ENCODE data around the gene RAI1. TPM values are rescaled to one million over a fixed set of nuclear protein-coding genes. Genes with fewer than 3 reads are reported as not detected.

Gene RAI1
- total and polyA plus RNA-seq, 2 experiments from 2014 or later: 0.87 to 0.89 TPM

DNA sequence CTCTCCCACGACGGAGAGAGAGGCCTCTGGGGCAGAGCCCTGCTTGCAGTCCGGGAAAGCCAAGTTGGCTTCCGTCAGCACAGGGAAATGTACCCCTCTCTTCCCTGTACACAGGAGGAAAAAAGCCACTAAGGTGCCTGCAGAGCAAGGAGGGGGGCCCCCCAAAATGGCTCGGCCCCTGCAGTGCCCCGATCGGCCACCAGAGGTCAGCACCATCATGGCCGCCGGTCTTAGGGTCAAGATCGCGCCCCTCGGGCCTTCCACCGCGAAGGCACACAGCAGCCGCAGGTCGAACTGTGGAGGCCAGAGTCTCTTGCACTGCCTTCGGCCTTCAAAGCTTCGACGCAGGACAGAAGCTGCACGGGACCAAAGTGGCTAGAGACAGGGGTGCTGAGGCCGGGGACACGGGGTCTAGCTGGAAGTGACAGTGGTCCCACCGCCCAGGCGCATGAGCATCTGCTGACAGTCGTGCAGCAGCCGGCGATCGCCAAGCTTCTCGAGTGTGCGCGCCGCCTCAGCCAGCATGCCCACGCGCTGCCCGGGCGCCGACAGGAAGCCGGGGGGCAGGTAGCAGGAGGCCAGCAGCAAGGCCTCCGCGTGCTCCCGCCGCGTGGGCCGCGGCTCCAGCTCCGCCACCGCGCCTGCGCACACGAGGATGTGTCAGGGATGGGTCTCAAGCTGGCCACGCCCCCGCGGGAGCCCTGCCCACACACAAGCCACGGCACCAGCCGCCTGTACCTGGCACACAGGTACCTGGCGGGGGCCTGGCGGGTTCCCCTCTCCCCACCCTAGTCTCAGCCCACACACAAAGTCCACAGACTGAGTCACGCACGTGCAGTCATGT, 131.2 kb downstream of the RAI1 start:
- Histone ChIP-seq H3K4me1 (ENCODE audit: insufficient read depth) (peaks cover 20% of the 10 kb centered on the region), H3K27ac (ENCODE audit: low read depth) (0 out of 2 replicates have a peak overlapping the region, but pooled peaks have one; percentile 79), H3F3A (replicated peaks; ENCODE audit: low read depth) (peaks cover 19% of the 10 kb centered on the region), H3K79me2 (replicated peaks; ENCODE audit: insufficient read depth) (no peaks in the 10 kb centered on the region), H3K4me2 (peak overlapping the region; percentile 75), H3K9me2 (ENCODE audit: insufficient read depth) (no peaks in the 10 kb centered on the region), H3K36me3 (ENCODE audit: insufficient read depth) (no peaks in the 10 kb centered on the region; the same call in 1 of the 2 replicates), H3K27me3 (ENCODE audit: insufficient read depth) (peaks cover 29% of the 10 kb centered on the region), H2AFZ (no peak overlapping the region), H4K20me1 (replicated peaks; ENCODE audit: insufficient read depth) (peaks cover 16% of the 10 kb centered on the region), H3K4me3 (peak overlapping the region; percentile 36; the same call in 1 of the 2 replicates)
- TF ChIP-seq EZH2phosphoT487 (IDR thresholded peaks at IDR 0.05; ENCODE audit: unreplicated experiment) (no peak), CREB1 (CRISPR knock-in tag; IDR thresholded peaks at IDR 0.05; ENCODE audit: low read depth) (no peak; the same call in 1 of the 2 replicates), POLR2AphosphoS5 (IDR thresholded peaks at IDR 0.05; ENCODE audit: low read depth) (no peak), CTCF (conservative IDR thresholded peaks at IDR 0.05; ENCODE audit: low read depth in 2 of 2) (peak; percentile 93 to 98), ZNF114 (CRISPR knock-in tag; IDR thresholded peaks at IDR 0.05) (no peak)
- Mint-ChIP-seq H3K27ac (no peak overlapping the region), H3K27me3 (ENCODE audit: insufficient read depth, low read depth, poor library complexity) (peaks cover 30% of the 10 kb centered on the region), H3K9me3 (no peaks in the 10 kb centered on the region), H3K4me3 (peak overlapping the region; percentile 56; the same call in 1 of the 3 replicates), H3K4me1 (peaks cover 18% of the 10 kb centered on the region), H3K36me3 (ENCODE audit: low read depth) (peaks cover 35% of the 10 kb centered on the region)
- peak; percentile 88 for DNase-seq (ENCODE audit: low spot score)
- peak; percentile 37 for ATAC-seq

GRCh38 chr17:17813055-17813724, 131.9 kb downstream of the RAI1 start:
- TF ChIP-seq CTCF (conservative IDR thresholded peaks at IDR 0.05; ENCODE audit: low read depth in 2 of 2) (no peak), CREB1 (CRISPR knock-in tag; IDR thresholded peaks at IDR 0.05; ENCODE audit: low read depth) (no peak), NANOG (IDR thresholded peaks at IDR 0.05; ENCODE audit: borderline replicate concordance) (no peak)
- Histone ChIP-seq H3K4me3 (no peak overlapping the region), H3K36me3 (ENCODE audit: insufficient read depth) (no peaks in the 10 kb centered on the region; the same call in 1 of the 2 replicates), H3F3A (replicated peaks; ENCODE audit: low read depth) (peaks cover 22% of the 10 kb centered on the region), H3K27me3 (ENCODE audit: insufficient read depth) (peaks cover 24% of the 10 kb centered on the region), H3K4me1 (ENCODE audit: insufficient read depth) (peaks cover 20% of the 10 kb centered on the region), H2AFZ (no peak overlapping the region), H3K79me2 (replicated peaks; ENCODE audit: insufficient read depth) (no peaks in the 10 kb centered on the region), H3K4me2 (no peak overlapping the region), H4K20me1 (replicated peaks; ENCODE audit: insufficient read depth) (peaks cover 20% of the 10 kb centered on the region), H3K27ac (ENCODE audit: low read depth) (0 out of 2 replicates have a peak overlapping the region, but pooled peaks have one; percentile 45), H3K9me2 (ENCODE audit: insufficient read depth) (no peaks in the 10 kb centered on the region)
- DNase-seq (ENCODE audit: low spot score): no peak
- no peak overlapping the region for H3K4me3 Mint-ChIP-seq
- H3K27ac Mint-ChIP-seq: no peak overlapping the region
- no peak for ATAC-seq
- H3K4me1 Mint-ChIP-seq: peaks cover 20% of the 10 kb centered on the region
- no peaks in the 10 kb centered on the region for H3K9me3 Mint-ChIP-seq
- H3K36me3 Mint-ChIP-seq (ENCODE audit: low read depth): peaks cover 41% of the 10 kb centered on the region
- H3K27me3 Mint-ChIP-seq (ENCODE audit: insufficient read depth, low read depth, poor library complexity): peaks cover 28% of the 10 kb centered on the region

Data from GM23338 (cell line).